GM23338 (cell line): ENCODE measurements around the gene ERBB4. TPM values are rescaled to one million over a fixed set of nuclear protein-coding genes. Genes with fewer than 3 reads are reported as not detected.

ENCODE experiments used
- ATAC-seq: fragments of 200-7000 bp; cut with Tn5 transposase; 3 replicates; pipeline ENCODE4 v1.9.1; 2020
- DNase-seq: peaks from one replicate; pipeline ENCODE4 v3.0.0-alpha.2; 2015; ENCODE audit warnings: low spot score
- H2AFZ ChIP-seq: fragments of 200-600 bp; sonication (generic); 2 replicates; pipeline ENCODE4 v1.8.0; 2016; ENCODE audit warnings: antibody characterized with exemption, mild to moderate bottlenecking, moderate library complexity
- H3F3A ChIP-seq: fragments of 200-600 bp; sonication (generic); replicated peaks from 2 replicates; pipeline ENCODE4 v1.8.0; 2017; ENCODE audit warnings: antibody characterized with exemption, mixed run types, low read depth
- H3K27ac ChIP-seq: fragments of 200-600 bp; sonication (generic); 2 replicates; pipeline ENCODE4 v1.6.1; 2016; ENCODE audit warnings: low read depth
- H3K27me3 ChIP-seq: fragments of 200-600 bp; sonication (generic); 2 replicates; pipeline ENCODE4 v1.8.0; 2016; ENCODE audit warnings: mild to moderate bottlenecking, mixed run types, moderate library complexity; ENCODE audit not compliant: insufficient read depth
- H3K36me3 ChIP-seq: fragments of 200-600 bp; sonication (generic); 2 replicates; pipeline ENCODE4 v1.8.0; 2016; ENCODE audit warnings: mild to moderate bottlenecking; ENCODE audit not compliant: insufficient read depth
- H3K4me1 ChIP-seq: fragments of 200-600 bp; sonication (generic); 2 replicates; pipeline ENCODE4 v1.8.0; 2016; ENCODE audit warnings: mild to moderate bottlenecking, moderate library complexity; ENCODE audit not compliant: insufficient read depth
- H3K4me2 ChIP-seq: fragments of 200-600 bp; sonication (generic); 2 replicates; pipeline ENCODE4 v1.7.1; 2017; ENCODE audit warnings: mixed run types
- H3K4me3 ChIP-seq: fragments of 200-600 bp; sonication (generic); 2 replicates; pipeline ENCODE4 v1.6.1; 2016; ENCODE audit warnings: mixed run types
- H3K79me2 ChIP-seq: fragments of 200-600 bp; sonication (generic); replicated peaks from 2 replicates; pipeline ENCODE4 v1.8.0; 2017; ENCODE audit warnings: mild to moderate bottlenecking; ENCODE audit not compliant: insufficient read depth
- H3K9me2 ChIP-seq: fragments of 200-600 bp; sonication (generic); 2 replicates; pipeline ENCODE4 v1.8.0; 2017; ENCODE audit not compliant: insufficient read depth
- H4K20me1 ChIP-seq: fragments of 200-600 bp; sonication (generic); replicated peaks from 2 replicates; pipeline ENCODE4 v1.8.0; 2017; ENCODE audit warnings: mild to moderate bottlenecking; ENCODE audit not compliant: insufficient read depth
- H3K27ac Mint-ChIP-seq: 2 replicates; pipeline ENCODE4 v1.8.0; 2020; ENCODE audit warnings: inconsistent platforms, mild to moderate bottlenecking, moderate library complexity, mixed read lengths
- H3K27me3 Mint-ChIP-seq: 3 replicates; pipeline ENCODE4 v1.8.0; 2022; ENCODE audit warnings: low read depth, mild to moderate bottlenecking, moderate library complexity, mixed read lengths, inconsistent platforms; ENCODE audit not compliant: insufficient read depth, poor library complexity
- H3K36me3 Mint-ChIP-seq: 3 replicates; pipeline ENCODE4 v1.8.0; 2021; ENCODE audit warnings: low read depth, mild to moderate bottlenecking, inconsistent platforms, moderate library complexity, mixed read lengths
- H3K4me1 Mint-ChIP-seq: 3 replicates; pipeline ENCODE4 v1.8.0; 2020; ENCODE audit warnings: mild to moderate bottlenecking, inconsistent platforms, mixed read lengths
- H3K4me3 Mint-ChIP-seq: 3 replicates; pipeline ENCODE4 v1.8.0; 2021; ENCODE audit warnings: moderate library complexity, mild to moderate bottlenecking, inconsistent platforms, mixed read lengths
- H3K9me3 Mint-ChIP-seq: 3 replicates; pipeline ENCODE4 v1.8.0; 2020; ENCODE audit warnings: moderate library complexity, mild to moderate bottlenecking, inconsistent platforms, mixed read lengths
- EZH2 ChIP-seq: fragments of 200-600 bp; sonication (generic); IDR thresholded peaks from one replicate; pipeline ENCODE4 v1.8.0; 2017; ENCODE audit warnings: antibody characterized with exemption, mild to moderate bottlenecking, low read depth; ENCODE audit not compliant: unreplicated experiment
- EZH2phosphoT487 ChIP-seq: fragments of 200-600 bp; sonication (generic); IDR thresholded peaks from one replicate; pipeline ENCODE4 v1.8.1; 2018; ENCODE audit warnings: antibody characterized with exemption; ENCODE audit not compliant: unreplicated experiment
- JUNB ChIP-seq: IDR thresholded peaks from one replicate; pipeline ENCODE4 v1.6.1; 2016; ENCODE audit warnings: antibody characterized with exemption; ENCODE audit not compliant: unreplicated experiment
- POLR2AphosphoS5 ChIP-seq: IDR thresholded peaks from 2 replicates; pipeline ENCODE4 v1.6.1; 2016; ENCODE audit warnings: antibody characterized with exemption, low read depth
- STAT1 ChIP-seq: IDR thresholded peaks from one replicate; pipeline ENCODE4 v1.6.1; 2016; ENCODE audit warnings: antibody characterized with exemption; ENCODE audit not compliant: unreplicated experiment
- ZNF114 ChIP-seq: fragments of 250-450 bp; sonication (Bioruptor Pico); IDR thresholded peaks from 2 replicates; pipeline ENCODE4 v1.5.0; 2020; ENCODE audit warnings: mild to moderate bottlenecking, moderate library complexity
- ZNF331 ChIP-seq: fragments of 250-450 bp; sonication (Bioruptor Pico); IDR thresholded peaks from 2 replicates; pipeline ENCODE4 v1.5.0; 2020; ENCODE audit warnings: low read depth, mild to moderate bottlenecking, moderate library complexity
- polyA plus RNA-seq: library from polyadenylated mRNA; unstranded; fragments of >200 nt; fragmentation: Nextera tagmentation; extraction: Ambion mirVana; gene quantifications from 2 replicates; pipeline ENCODE4 v1.2.1, GENCODE V29; 2016
- total RNA-seq: library from RNA; depleted of rRNA; stranded (reverse); fragments of >200 nt; shearing (Covaris generic); gene quantifications from 2 replicates; pipeline ENCODE4 v1.2.3, GENCODE V29; 2014
- TF ChIP-seq, protein P1 (sequence below): fragments of 250-450 bp; sonication (Bioruptor Pico); IDR thresholded peaks from 2 replicates; pipeline ENCODE4 v1.5.0; 2020; ENCODE audit warnings: mild to moderate bottlenecking, moderate library complexity

Gene ERBB4
- total and polyA plus RNA-seq, 2 experiments from 2014 or later: 0.73 to 1.1 TPM

DNA sequence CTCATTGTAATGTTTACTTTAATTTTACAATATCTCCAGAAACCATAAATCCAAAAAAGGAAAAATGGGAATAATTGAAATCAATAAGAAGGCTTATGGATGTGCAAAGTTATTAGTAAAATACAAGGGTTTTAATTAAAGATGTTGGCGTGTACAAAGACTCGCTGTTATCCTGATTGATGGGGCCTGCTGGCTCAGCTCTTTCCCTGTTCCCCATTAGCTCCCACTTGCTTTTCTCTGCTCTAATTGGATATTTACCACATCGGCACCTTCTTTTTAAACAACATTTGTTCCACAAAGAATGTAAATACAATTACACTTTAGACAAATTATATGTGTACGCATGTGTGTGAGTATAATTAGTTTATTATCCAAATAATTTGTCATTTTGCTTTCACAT is 796.6 kb downstream of the ERBB4 start:
- Histone ChIP-seq H3K36me3 (no peaks in the 10 kb centered on the region), H3K4me3 (no peak overlapping the region), H3K79me2 (no peaks in the 10 kb centered on the region), H3K9me2 (no peaks in the 10 kb centered on the region), H2AFZ (no peak overlapping the region), H3K27ac (no peak overlapping the region), H4K20me1 (no peaks in the 10 kb centered on the region), H3K4me2 (no peak overlapping the region), H3K27me3 (no peaks in the 10 kb centered on the region), H3K4me1 (no peaks in the 10 kb centered on the region), H3F3A (no peaks in the 10 kb centered on the region)
- Mint-ChIP-seq H3K36me3 (no peaks in the 10 kb centered on the region), H3K27me3 (no peaks in the 10 kb centered on the region), H3K4me3 (no peak overlapping the region), H3K4me1 (peaks cover 4% of the 10 kb centered on the region; the same call in 2 of the 3 replicates), H3K9me3 (no peaks in the 10 kb centered on the region), H3K27ac (no peak overlapping the region)
- no peak for TF ChIP-seq ZNF331
- DNase-seq (no peak), ATAC-seq (no peak)

DNA sequence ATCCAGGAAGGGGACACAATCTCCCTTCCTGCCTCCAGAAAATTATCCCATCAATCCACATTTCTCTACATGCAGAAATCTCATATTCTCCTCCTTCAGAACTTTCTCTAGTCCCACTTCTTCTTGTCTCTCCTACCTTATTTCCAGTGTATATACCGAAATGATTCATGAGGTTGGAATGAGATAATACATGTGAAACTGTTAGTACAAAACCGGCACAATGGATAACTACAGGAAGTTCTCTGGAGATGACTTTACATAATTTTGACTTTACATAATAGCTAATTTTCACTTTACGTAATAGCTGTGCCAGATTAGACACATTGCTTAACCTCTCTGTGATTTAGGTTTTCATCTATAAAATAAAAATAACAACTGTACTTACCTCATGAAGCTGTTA is 801.3 kb downstream of the ERBB4 start:
- Histone ChIP-seq H3K36me3 (no peaks in the 10 kb centered on the region), H3K9me2 (no peaks in the 10 kb centered on the region), H3K4me1 (no peaks in the 10 kb centered on the region), H3K27ac (no peak overlapping the region), H2AFZ (no peak overlapping the region), H3K79me2 (no peaks in the 10 kb centered on the region), H3F3A (no peaks in the 10 kb centered on the region), H3K27me3 (no peaks in the 10 kb centered on the region), H3K4me2 (no peak overlapping the region), H4K20me1 (no peaks in the 10 kb centered on the region), H3K4me3 (no peak overlapping the region)
- DNase-seq: no peak
- no peaks in the 10 kb centered on the region for H3K27me3 Mint-ChIP-seq
- H3K4me1 Mint-ChIP-seq: no peaks in the 10 kb centered on the region
- no peak for ATAC-seq
- H3K4me3 Mint-ChIP-seq: no peak overlapping the region
- H3K36me3 Mint-ChIP-seq: no peaks in the 10 kb centered on the region
- H3K27ac Mint-ChIP-seq: no peak overlapping the region
- TF ChIP-seq POLR2AphosphoS5 (no peak), STAT1 (no peak), EZH2 (no peak), JUNB (no peak), EZH2phosphoT487 (no peak), ZNF331 (no peak), ZNF114 (CRISPR knock-in tag) (no peak)
- TF ChIP-seq, protein P1, sequence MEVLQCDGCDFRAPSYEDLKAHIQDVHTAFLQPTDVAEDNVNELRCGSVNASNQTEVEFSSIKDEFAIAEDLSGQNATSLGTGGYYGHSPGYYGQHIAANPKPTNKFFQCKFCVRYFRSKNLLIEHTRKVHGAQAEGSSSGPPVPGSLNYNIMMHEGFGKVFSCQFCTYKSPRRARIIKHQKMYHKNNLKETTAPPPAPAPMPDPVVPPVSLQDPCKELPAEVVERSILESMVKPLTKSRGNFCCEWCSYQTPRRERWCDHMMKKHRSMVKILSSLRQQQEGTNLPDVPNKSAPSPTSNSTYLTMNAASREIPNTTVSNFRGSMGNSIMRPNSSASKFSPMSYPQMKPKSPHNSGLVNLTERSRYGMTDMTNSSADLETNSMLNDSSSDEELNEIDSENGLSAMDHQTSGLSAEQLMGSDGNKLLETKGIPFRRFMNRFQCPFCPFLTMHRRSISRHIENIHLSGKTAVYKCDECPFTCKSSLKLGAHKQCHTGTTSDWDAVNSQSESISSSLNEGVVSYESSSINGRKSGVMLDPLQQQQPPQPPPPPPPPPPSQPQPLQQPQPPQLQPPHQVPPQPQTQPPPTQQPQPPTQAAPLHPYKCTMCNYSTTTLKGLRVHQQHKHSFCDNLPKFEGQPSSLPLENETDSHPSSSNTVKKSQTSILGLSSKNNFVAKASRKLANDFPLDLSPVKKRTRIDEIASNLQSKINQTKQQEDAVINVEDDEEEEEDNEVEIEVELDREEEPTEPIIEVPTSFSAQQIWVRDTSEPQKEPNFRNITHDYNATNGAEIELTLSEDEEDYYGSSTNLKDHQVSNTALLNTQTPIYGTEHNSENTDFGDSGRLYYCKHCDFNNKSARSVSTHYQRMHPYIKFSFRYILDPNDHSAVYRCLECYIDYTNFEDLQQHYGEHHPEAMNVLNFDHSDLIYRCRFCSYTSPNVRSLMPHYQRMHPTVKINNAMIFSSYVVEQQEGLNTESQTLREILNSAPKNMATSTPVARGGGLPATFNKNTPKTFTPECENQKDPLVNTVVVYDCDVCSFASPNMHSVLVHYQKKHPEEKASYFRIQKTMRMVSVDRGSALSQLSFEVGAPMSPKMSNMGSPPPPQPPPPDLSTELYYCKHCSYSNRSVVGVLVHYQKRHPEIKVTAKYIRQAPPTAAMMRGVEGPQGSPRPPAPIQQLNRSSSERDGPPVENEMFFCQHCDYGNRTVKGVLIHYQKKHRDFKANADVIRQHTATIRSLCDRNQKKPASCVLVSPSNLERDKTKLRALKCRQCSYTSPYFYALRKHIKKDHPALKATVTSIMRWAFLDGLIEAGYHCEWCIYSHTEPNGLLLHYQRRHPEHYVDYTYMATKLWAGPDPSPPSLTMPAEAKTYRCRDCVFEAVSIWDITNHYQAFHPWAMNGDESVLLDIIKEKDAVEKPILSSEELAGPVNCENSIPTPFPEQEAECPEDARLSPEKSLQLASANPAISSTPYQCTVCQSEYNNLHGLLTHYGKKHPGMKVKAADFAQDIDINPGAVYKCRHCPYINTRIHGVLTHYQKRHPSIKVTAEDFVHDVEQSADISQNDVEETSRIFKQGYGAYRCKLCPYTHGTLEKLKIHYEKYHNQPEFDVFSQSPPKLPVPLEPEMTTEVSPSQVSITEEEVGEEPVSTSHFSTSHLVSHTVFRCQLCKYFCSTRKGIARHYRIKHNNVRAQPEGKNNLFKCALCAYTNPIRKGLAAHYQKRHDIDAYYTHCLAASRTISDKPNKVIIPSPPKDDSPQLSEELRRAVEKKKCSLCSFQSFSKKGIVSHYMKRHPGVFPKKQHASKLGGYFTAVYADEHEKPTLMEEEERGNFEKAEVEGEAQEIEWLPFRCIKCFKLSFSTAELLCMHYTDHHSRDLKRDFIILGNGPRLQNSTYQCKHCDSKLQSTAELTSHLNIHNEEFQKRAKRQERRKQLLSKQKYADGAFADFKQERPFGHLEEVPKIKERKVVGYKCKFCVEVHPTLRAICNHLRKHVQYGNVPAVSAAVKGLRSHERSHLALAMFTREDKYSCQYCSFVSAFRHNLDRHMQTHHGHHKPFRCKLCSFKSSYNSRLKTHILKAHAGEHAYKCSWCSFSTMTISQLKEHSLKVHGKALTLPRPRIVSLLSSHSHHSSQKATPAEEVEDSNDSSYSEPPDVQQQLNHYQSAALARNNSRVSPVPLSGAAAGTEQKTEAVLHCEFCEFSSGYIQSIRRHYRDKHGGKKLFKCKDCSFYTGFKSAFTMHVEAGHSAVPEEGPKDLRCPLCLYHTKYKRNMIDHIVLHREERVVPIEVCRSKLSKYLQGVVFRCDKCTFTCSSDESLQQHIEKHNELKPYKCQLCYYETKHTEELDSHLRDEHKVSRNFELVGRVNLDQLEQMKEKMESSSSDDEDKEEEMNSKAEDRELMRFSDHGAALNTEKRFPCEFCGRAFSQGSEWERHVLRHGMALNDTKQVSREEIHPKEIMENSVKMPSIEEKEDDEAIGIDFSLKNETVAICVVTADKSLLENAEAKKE: no peak
- peaks cover 6% of the 10 kb centered on the region; the same call in 1 of the 3 replicates for H3K9me3 Mint-ChIP-seq
